Thymus (tissue), 11 donors: ENCODE measurements around the gene PCDHGA1. TPM values are rescaled to one million over a fixed set of nuclear protein-coding genes. Genes with fewer than 3 reads are reported as not detected.

Source experiments
- DNase-seq, 9 donors: peaks; one replicate each; pipeline ENCODE4 v3.0.0-alpha.2; 2013; ENCODE audit warnings: low spot score in 9 of 9, low read depth in 6 of 9, missing footprints in 1 of 9
- H3K27ac ChIP-seq, 2 donors: one replicate each; pipeline ENCODE4 v1.5.1; 2013; ENCODE audit warnings: control low read depth in 1 of 2, low read depth in 1 of 2, low read length in 1 of 2, mild to moderate bottlenecking in 1 of 2, moderate library complexity in 1 of 2
- H3K27me3 ChIP-seq, 2 donors: one replicate each; pipeline ENCODE4 v1.5.1; 2013; ENCODE audit warnings: low read length in 1 of 2; ENCODE audit not compliant: control insufficient read depth in 2 of 2, insufficient read depth in 1 of 2
- H3K36me3 ChIP-seq, 2 donors: one replicate each; pipeline ENCODE4 v1.5.1; 2013; ENCODE audit warnings: low read length in 1 of 2, mild to moderate bottlenecking in 1 of 2, moderate library complexity in 1 of 2; ENCODE audit not compliant: control insufficient read depth in 2 of 2, insufficient read depth in 2 of 2
- H3K4me1 ChIP-seq, 2 donors: one replicate each; pipeline ENCODE4 v1.5.1; 2013; ENCODE audit warnings: low read length in 2 of 2; ENCODE audit not compliant: control insufficient read depth in 2 of 2, insufficient read depth in 2 of 2
- H3K4me3 ChIP-seq, 2 donors: one replicate each; pipeline ENCODE4 v1.5.1; 2013; ENCODE audit warnings: low read length in 2 of 2, control low read depth in 1 of 2, mild to moderate bottlenecking in 1 of 2
- H3K9me3 ChIP-seq, 2 donors: one replicate each; pipeline ENCODE4 v1.5.1; 2013; ENCODE audit warnings: low read length in 1 of 2, mild to moderate bottlenecking in 1 of 2; ENCODE audit not compliant: control insufficient read depth in 2 of 2, insufficient read depth in 1 of 2
- WGBS: extraction: QIAGEN DNeasy Blood & Tissue Kit; methylation state at CpG from one replicate; pipeline ENCODE4 v1.1.7; 2013; 5-methylcytosine and 5-hydroxymethylcytosine counted together
- polyA plus RNA-seq: library from polyadenylated mRNA; stranded (reverse); fragments of 200-250 nt; gene quantifications from one replicate; pipeline ENCODE4 v1.2.3, GENCODE V29; 2013
- total RNA-seq: library from RNA; stranded (reverse); fragments of 120-200 nt; gene quantifications from one replicate; pipeline ENCODE4 v1.2.4, GENCODE V29; 2013
- donor health status: healthy.

PCDHGA1 gene
- total and polyA plus RNA-seq, 2 donors = 0.09 to 0.16 TPM

- no peak for DNase-seq
- peaks cover 28 to 54% of the 10 kb centered on the region in 2 donors for H3K27me3 ChIP-seq
- no peak overlapping the region for H3K4me3 ChIP-seq
- H3K4me1 ChIP-seq = peaks cover 0 to 37% of the 10 kb centered on the region in 2 donors
- 71% methylated on average over 4 of the region's 4 CpGs for WGBS
- H3K27ac ChIP-seq = no peak overlapping the region
- H3K9me3 ChIP-seq = peaks cover 0 to 7% of the 10 kb centered on the region in 2 donors
- no peaks in the 10 kb centered on the region for H3K36me3 ChIP-seq
These were observed 165.7 kb downstream of the PCDHGA1 start for GRCh38 chr5:141496038-141496437.

GRCh38 chr5:141501761-141502160, 171.4 kb downstream of the PCDHGA1 start:
- DNase-seq = no peak
- no peaks in the 10 kb centered on the region for H3K27me3 ChIP-seq
- no peaks in the 10 kb centered on the region for H3K4me1 ChIP-seq
- no peaks in the 10 kb centered on the region for H3K9me3 ChIP-seq
- no peaks in the 10 kb centered on the region for H3K36me3 ChIP-seq
- WGBS = 96% methylated on average over 7 of the region's 7 CpGs
- no peak overlapping the region for H3K4me3 ChIP-seq
- H3K27ac ChIP-seq = no peak overlapping the region

- no peak for DNase-seq
- Histone ChIP-seq H3K27me3 (peaks cover 0 to 11% of the 10 kb centered on the region in 2 donors), H3K4me3 (no peak overlapping the region), H3K36me3 (no peaks in the 10 kb centered on the region), H3K4me1 (peaks cover 0 to 14% of the 10 kb centered on the region in 2 donors), H3K9me3 (no peaks in the 10 kb centered on the region), H3K27ac (no peak overlapping the region)
- WGBS = 97% methylated on average over 2 of the region's 2 CpGs
These were observed 173.4 kb downstream of the PCDHGA1 start for GRCh38 chr5:141503681-141504080.

- 94% methylated on average over 4 of the region's 4 CpGs for WGBS
These were observed 173.9 kb downstream of the PCDHGA1 start for GRCh38 chr5:141504216-141504615.

GRCh38 chr5:141506381-141507155, 176.3 kb downstream of the PCDHGA1 start:
- no peaks in the 10 kb centered on the region for H3K9me3 ChIP-seq
- DNase-seq = no peak
- H3K4me1 ChIP-seq = peaks cover 0 to 24% of the 10 kb centered on the region in 2 donors
- H3K27ac ChIP-seq = no peak overlapping the region
- H3K27me3 ChIP-seq = peaks cover 0 to 24% of the 10 kb centered on the region in 2 donors
- 95% methylated on average over 8 of the region's 8 CpGs for WGBS
- no peak overlapping the region for H3K4me3 ChIP-seq
- no peaks in the 10 kb centered on the region for H3K36me3 ChIP-seq

More at GRCh38 chr5:141504216-141504615, 173.9 kb downstream of the PCDHGA1 start:
- Histone ChIP-seq H3K27me3 (peaks cover 0 to 16% of the 10 kb centered on the region in 2 donors), H3K9me3 (no peaks in the 10 kb centered on the region), H3K27ac (no peak overlapping the region), H3K4me3 (no peak overlapping the region), H3K4me1 (peaks cover 0 to 19% of the 10 kb centered on the region in 2 donors), H3K36me3 (no peaks in the 10 kb centered on the region)
- DNase-seq = no peak

- Histone ChIP-seq H3K4me3 (no peak overlapping the region), H3K27me3 (peaks cover 0 to 31% of the 10 kb centered on the region in 2 donors), H3K9me3 (no peaks in the 10 kb centered on the region), H3K36me3 (no peaks in the 10 kb centered on the region), H3K4me1 (peaks cover 2 to 29% of the 10 kb centered on the region in 2 donors), H3K27ac (peak overlapping the region in 1 of 2 donors; percentile 53)
- WGBS = 81% methylated on average over 11 of the region's 11 CpGs
- no peak for DNase-seq
These were observed 177.2 kb downstream of the PCDHGA1 start for GRCh38 chr5:141507387-141508091.

GRCh38 chr5:141508440-141508797, 178.1 kb downstream of the PCDHGA1 start:
- H3K4me3 ChIP-seq = no peak overlapping the region
- H3K36me3 ChIP-seq = no peaks in the 10 kb centered on the region
- peaks cover 2 to 38% of the 10 kb centered on the region in 2 donors for H3K4me1 ChIP-seq

GRCh38 chr5:141508798-141509611, 178.7 kb downstream of the PCDHGA1 start:
- DNase-seq = no peak
- Histone ChIP-seq H3K4me1 (peaks cover 4 to 44% of the 10 kb centered on the region in 2 donors), H3K4me3 (no peak overlapping the region), H3K36me3 (no peaks in the 10 kb centered on the region), H3K9me3 (no peaks in the 10 kb centered on the region), H3K27ac (peak overlapping the region; percentile 36 to 43), H3K27me3 (peaks cover 0 to 45% of the 10 kb centered on the region in 2 donors)
- WGBS = 41% methylated on average over 23 of the region's 23 CpGs

More at GRCh38 chr5:141508440-141508797, 178.1 kb downstream of the PCDHGA1 start:
- no peak for DNase-seq
- peak overlapping the region in 1 of 2 donors; percentile 47 for H3K27ac ChIP-seq
- 84% methylated on average over 9 of the region's 9 CpGs for WGBS
- peaks cover 0 to 40% of the 10 kb centered on the region in 2 donors for H3K27me3 ChIP-seq
- no peaks in the 10 kb centered on the region for H3K9me3 ChIP-seq
